Upper lobe of left lung (tissue), 6 donors: ENCODE data around the gene CBX3. TPM values are rescaled to one million over a fixed set of nuclear protein-coding genes. Genes with fewer than 3 reads are reported as not detected.

Source experiments
- ATAC-seq, 2 donors: fragments of 200-7000 bp; cut with Tn5 transposase; one replicate each; pipeline ENCODE4 v1.9.1; 2022; ENCODE audit warnings: mild to moderate bottlenecking in 2 of 2, moderate library complexity in 2 of 2; ENCODE audit not compliant: low FRiP score in 2 of 2
- DNase-seq, 2 donors: peaks; one replicate each; pipeline ENCODE4 v3.0.0-alpha.2; 2019 to 2020
- H3K27ac ChIP-seq, 4 donors: fragments of 200-600 bp; sonication (generic); one replicate each; pipeline ENCODE4 v1.5.1; 2016 to 2019
- H3K27me3 ChIP-seq, 4 donors: fragments of 200-600 bp; sonication (generic); one replicate each; pipeline ENCODE4 v1.5.1; 2017 to 2019
- H3K36me3 ChIP-seq, 4 donors: fragments of 200-600 bp; sonication (generic); one replicate each; pipeline ENCODE4 v1.5.1; 2016 to 2019
- H3K4me1 ChIP-seq, 4 donors: fragments of 200-600 bp; sonication (generic); one replicate each; pipeline ENCODE4 v1.5.1; 2018 to 2019
- H3K4me3 ChIP-seq, 4 donors: fragments of 200-600 bp; sonication (generic); one replicate each; pipeline ENCODE4 v1.5.1; 2017 to 2019; ENCODE audit warnings: mild to moderate bottlenecking in 2 of 4, moderate library complexity in 1 of 4
- H3K9me3 ChIP-seq, 4 donors: fragments of 200-600 bp; sonication (generic); one replicate each; pipeline ENCODE4 v1.5.1; 2018 to 2019
- CTCF ChIP-seq, 6 experiments: fragments of 450-650 bp in 4 of 6; fragments of 200-600 bp in 2 of 6; sonication (generic) in 2 of 6; IDR thresholded peaks; one replicate each; pipeline ENCODE4 v1.5.1; 2016 to 2019; ENCODE audit warnings: antibody characterized with exemption in 6 of 6
- EP300 ChIP-seq, 4 donors: sonication (generic); formaldehyde crosslinking; IDR thresholded peaks; one replicate each; pipeline ENCODE4 v1.5.1; 2017; ENCODE audit warnings: antibody characterized with exemption in 4 of 4, control low read depth in 2 of 4
- POLR2A ChIP-seq, 4 donors: fragments of 450-650 bp; IDR thresholded peaks; one replicate each; pipeline ENCODE4 v1.5.1; 2016 to 2017; ENCODE audit warnings: antibody characterized with exemption in 4 of 4, mild to moderate bottlenecking in 2 of 4
- POLR2AphosphoS5 ChIP-seq, 2 donors: sonication (generic); formaldehyde crosslinking; IDR thresholded peaks; one replicate each; pipeline ENCODE4 v1.5.1; 2017; ENCODE audit warnings: antibody characterized with exemption in 2 of 2
- WGBS, 2 donors: methylation state at CpG; one replicate each; pipeline ENCODE4 v1.1.5; 2017 to 2018; 5-methylcytosine and 5-hydroxymethylcytosine counted together
- total RNA-seq, 6 donors: library from RNA; depleted of rRNA in 4 of 6; stranded (reverse); fragments of >200 nt in 4 of 6; gene quantifications; one replicate each; pipeline versions ENCODE4 v1.1.0 to v1.2.1, GENCODE V29; 2016 to 2021
- donor health status: DM: no; HTN: no; CAD: no; lungs with moderate emphysema.
- donor health status: DM: no; HTN: yes; CAD: no; lungs with severe emphysema.

Gene CBX3
- total RNA-seq, 6 donors from 2014 or later: 59.0 to 116 (median 89.8) TPM

GRCh38 chr7:26208040-26208439 lies 6.5 kb downstream of the CBX3 start:
- 76 to 83% methylated on average over 5 of the region's 5 CpGs for WGBS, 2 donors
- Histone ChIP-seq H3K36me3 (peaks cover 24 to 71% (median 50%) of the 10 kb centered on the region in 4 donors), H3K4me3 (no peak overlapping the region), H3K4me1 (peaks cover 23 to 33% (median 27%) of the 10 kb centered on the region in 4 donors), H3K27me3 (no peaks in the 10 kb centered on the region), H3K27ac (no peak overlapping the region), H3K9me3 (no peaks in the 10 kb centered on the region)
- no peak for TF ChIP-seq POLR2A (IDR thresholded peaks at IDR 0.05)
- no peak for TF ChIP-seq POLR2AphosphoS5 (IDR thresholded peaks at IDR 0.05)
- TF ChIP-seq CTCF (IDR thresholded peaks at IDR 0.05): no peak
- no peak for TF ChIP-seq EP300 (IDR thresholded peaks at IDR 0.05)
- DNase-seq (no peak), ATAC-seq (no peak)

- ATAC-seq (no peak), DNase-seq (no peak)
- no peak for TF ChIP-seq POLR2AphosphoS5 (IDR thresholded peaks at IDR 0.05)
- no peak overlapping the region for H3K4me3 ChIP-seq
- H3K9me3 ChIP-seq: no peaks in the 10 kb centered on the region
- 95 to 98% methylated on average over 2 of the region's 2 CpGs for WGBS, 2 donors
- H3K27me3 ChIP-seq: no peaks in the 10 kb centered on the region
- H3K4me1 ChIP-seq: no peaks in the 10 kb centered on the region
- peaks cover 17 to 47% (median 35%) of the 10 kb centered on the region in 4 donors for H3K36me3 ChIP-seq
- no peak overlapping the region for H3K27ac ChIP-seq
Observed at GRCh38 chr7:26212921-26213718, 11.6 kb downstream of the CBX3 start.

GRCh38 chr7:26213807-26214515 lies 12.4 kb downstream of the CBX3 start:
- H3K27me3 ChIP-seq: no peaks in the 10 kb centered on the region
- no peak for TF ChIP-seq POLR2A (IDR thresholded peaks at IDR 0.05)
- TF ChIP-seq EP300 (IDR thresholded peaks at IDR 0.05): no peak
- TF ChIP-seq CTCF (IDR thresholded peaks at IDR 0.05): no peak
- no peak for TF ChIP-seq POLR2AphosphoS5 (IDR thresholded peaks at IDR 0.05)
- H3K36me3 ChIP-seq: peaks cover 13 to 40% (median 28%) of the 10 kb centered on the region in 4 donors
- H3K9me3 ChIP-seq: no peaks in the 10 kb centered on the region
- H3K4me3 ChIP-seq: no peak overlapping the region
- no peak overlapping the region for H3K27ac ChIP-seq
- ATAC-seq: no peak
- H3K4me1 ChIP-seq: no peaks in the 10 kb centered on the region
- 73% methylated on average over 4 to 5 of the region's 5 CpGs for WGBS, 2 donors
- DNase-seq: no peak

GRCh38 chr7:26216049-26216448 lies 14.5 kb downstream of the CBX3 start:
- ATAC-seq (no peak), DNase-seq (no peak)
- TF ChIP-seq EP300 (IDR thresholded peaks at IDR 0.05): no peak
- no peak for TF ChIP-seq CTCF (IDR thresholded peaks at IDR 0.05)
- no peak for TF ChIP-seq POLR2A (IDR thresholded peaks at IDR 0.05)
- no peak for TF ChIP-seq POLR2AphosphoS5 (IDR thresholded peaks at IDR 0.05)
- no peaks in the 10 kb centered on the region for H3K27me3 ChIP-seq
- H3K36me3 ChIP-seq: peaks cover 9 to 20% (median 10%) of the 10 kb centered on the region in 4 donors
- H3K4me1 ChIP-seq: no peaks in the 10 kb centered on the region
- WGBS, 2 donors: 50 to 63% methylated on average over 2 of the region's 2 CpGs
- H3K4me3 ChIP-seq: no peak overlapping the region
- H3K9me3 ChIP-seq: no peaks in the 10 kb centered on the region
- H3K27ac ChIP-seq: no peak overlapping the region

- Histone ChIP-seq H3K36me3 (no peaks in the 10 kb centered on the region), H3K4me3 (no peak overlapping the region), H3K27ac (no peak overlapping the region), H3K9me3 (no peaks in the 10 kb centered on the region), H3K4me1 (no peaks in the 10 kb centered on the region), H3K27me3 (no peaks in the 10 kb centered on the region)
- no peak for DNase-seq
- WGBS, 2 donors: 73 to 84% methylated on average over 5 of the region's 5 CpGs
- TF ChIP-seq EP300 (IDR thresholded peaks at IDR 0.05): no peak
- no peak for TF ChIP-seq POLR2AphosphoS5 (IDR thresholded peaks at IDR 0.05)
- no peak for TF ChIP-seq CTCF (IDR thresholded peaks at IDR 0.05)
- TF ChIP-seq POLR2A (IDR thresholded peaks at IDR 0.05): no peak
- no peak for ATAC-seq
Observed at GRCh38 chr7:26224359-26224758, 22.8 kb downstream of the CBX3 start.
